ENCODE results near the gene RMI1.

RMI1 gene

GRCh38 chr9:83988411-83988810, 7.8 kb downstream of the RMI1 start:
- FAIRE-seq (no peak), DNase-seq (ENCODE audit: insufficient read length) (no peak)
- TF ChIP-seq TAF1 (IDR thresholded peaks at IDR 0.05; ENCODE audit: borderline replicate concordance, low read depth, low read length) (no peak), POLR2A (IDR thresholded peaks at IDR 0.05; ENCODE audit: low read depth, low read length) (no peak), POLR2AphosphoS5 (IDR thresholded peaks at IDR 0.05; ENCODE audit: low read depth, low read length) (no peak)

GRCh38 chr9:83991355-83991754, 10.8 kb downstream of the RMI1 start:
- DNase-seq (ENCODE audit: insufficient read length) (no peak), FAIRE-seq (no peak)
- TF ChIP-seq POLR2A (IDR thresholded peaks at IDR 0.05; ENCODE audit: low read depth, low read length) (no peak), TAF1 (IDR thresholded peaks at IDR 0.05; ENCODE audit: borderline replicate concordance, low read depth, low read length) (no peak), POLR2AphosphoS5 (IDR thresholded peaks at IDR 0.05; ENCODE audit: low read depth, low read length) (no peak)

- DNase-seq (ENCODE audit: insufficient read length) (no peak), FAIRE-seq (no peak)
- TF ChIP-seq POLR2A (IDR thresholded peaks at IDR 0.05; ENCODE audit: low read depth, low read length) (no peak), POLR2AphosphoS5 (IDR thresholded peaks at IDR 0.05; ENCODE audit: low read depth, low read length) (no peak), TAF1 (IDR thresholded peaks at IDR 0.05; ENCODE audit: borderline replicate concordance, low read depth, low read length) (no peak)
Measured at GRCh38 chr9:83992407-83992806, 11.8 kb downstream of the RMI1 start.

- no peak for DNase-seq (ENCODE audit: insufficient read length)
- TF ChIP-seq POLR2AphosphoS5 (IDR thresholded peaks at IDR 0.05; ENCODE audit: low read depth, low read length) (no peak), TAF1 (IDR thresholded peaks at IDR 0.05; ENCODE audit: borderline replicate concordance, low read depth, low read length) (no peak), POLR2A (IDR thresholded peaks at IDR 0.05; ENCODE audit: low read depth, low read length) (no peak)
- no peak for FAIRE-seq
Measured at GRCh38 chr9:83992901-83993300, 12.3 kb downstream of the RMI1 start.

- TF ChIP-seq TAF1 (IDR thresholded peaks at IDR 0.05; ENCODE audit: borderline replicate concordance, low read depth, low read length) (no peak), POLR2A (IDR thresholded peaks at IDR 0.05; ENCODE audit: low read depth, low read length) (no peak), POLR2AphosphoS5 (IDR thresholded peaks at IDR 0.05; ENCODE audit: low read depth, low read length) (no peak)
- no peak for FAIRE-seq
Measured at GRCh38 chr9:83996126-83996525, 15.5 kb downstream of the RMI1 start.

GRCh38 chr9:83999141-83999918, 18.7 kb downstream of the RMI1 start:
- DNase-seq (ENCODE audit: insufficient read length): no peak
- no peak for FAIRE-seq
- TF ChIP-seq TAF1 (IDR thresholded peaks at IDR 0.05; ENCODE audit: borderline replicate concordance, low read depth, low read length): no peak
- no peak for TF ChIP-seq POLR2AphosphoS5 (IDR thresholded peaks at IDR 0.05; ENCODE audit: low read depth, low read length)
- TF ChIP-seq POLR2A (IDR thresholded peaks at IDR 0.05; ENCODE audit: low read depth, low read length): no peak

More at GRCh38 chr9:83996126-83996525, 15.5 kb downstream of the RMI1 start:
- DNase-seq (ENCODE audit: insufficient read length): no peak

GRCh38 chr9:84000186-84000585, 19.6 kb downstream of the RMI1 start:
- no peak for DNase-seq (ENCODE audit: insufficient read length)
- TF ChIP-seq POLR2A (IDR thresholded peaks at IDR 0.05; ENCODE audit: low read depth, low read length) (no peak), POLR2AphosphoS5 (IDR thresholded peaks at IDR 0.05; ENCODE audit: low read depth, low read length) (no peak), TAF1 (IDR thresholded peaks at IDR 0.05; ENCODE audit: borderline replicate concordance, low read depth, low read length) (no peak)
- FAIRE-seq: no peak

GRCh38 chr9:84001621-84002020, 21.0 kb downstream of the RMI1 start:
- TF ChIP-seq POLR2AphosphoS5 (IDR thresholded peaks at IDR 0.05; ENCODE audit: low read depth, low read length) (no peak), TAF1 (IDR thresholded peaks at IDR 0.05; ENCODE audit: borderline replicate concordance, low read depth, low read length) (no peak), POLR2A (IDR thresholded peaks at IDR 0.05; ENCODE audit: low read depth, low read length) (no peak)
- FAIRE-seq (peak; percentile 51), DNase-seq (ENCODE audit: insufficient read length) (no peak)

- TF ChIP-seq POLR2A (IDR thresholded peaks at IDR 0.05; ENCODE audit: low read depth, low read length): no peak
- TF ChIP-seq POLR2AphosphoS5 (IDR thresholded peaks at IDR 0.05; ENCODE audit: low read depth, low read length): no peak
- no peak for TF ChIP-seq TAF1 (IDR thresholded peaks at IDR 0.05; ENCODE audit: borderline replicate concordance, low read depth, low read length)
- FAIRE-seq: no peak
- DNase-seq (ENCODE audit: insufficient read length): no peak
Measured at GRCh38 chr9:84002344-84002743, 21.7 kb downstream of the RMI1 start.

GRCh38 chr9:84003246-84003645, 22.6 kb downstream of the RMI1 start:
- no peak for FAIRE-seq
- DNase-seq (ENCODE audit: insufficient read length): no peak
- no peak for TF ChIP-seq POLR2AphosphoS5 (IDR thresholded peaks at IDR 0.05; ENCODE audit: low read depth, low read length)
- no peak for TF ChIP-seq POLR2A (IDR thresholded peaks at IDR 0.05; ENCODE audit: low read depth, low read length)
- no peak for TF ChIP-seq TAF1 (IDR thresholded peaks at IDR 0.05; ENCODE audit: borderline replicate concordance, low read depth, low read length)

- TF ChIP-seq TAF1 (IDR thresholded peaks at IDR 0.05; ENCODE audit: borderline replicate concordance, low read depth, low read length) (no peak), POLR2AphosphoS5 (IDR thresholded peaks at IDR 0.05; ENCODE audit: low read depth, low read length) (no peak), POLR2A (IDR thresholded peaks at IDR 0.05; ENCODE audit: low read depth, low read length) (no peak)
- FAIRE-seq (no peak), DNase-seq (ENCODE audit: insufficient read length) (no peak)
Measured at GRCh38 chr9:84007662-84008061, 27.1 kb downstream of the RMI1 start.

GRCh38 chr9:84024041-84024575, 43.5 kb downstream of the RMI1 start:
- FAIRE-seq (no peak), DNase-seq (ENCODE audit: insufficient read length) (no peak)
- TF ChIP-seq POLR2A (IDR thresholded peaks at IDR 0.05; ENCODE audit: low read depth, low read length) (no peak), TAF1 (IDR thresholded peaks at IDR 0.05; ENCODE audit: borderline replicate concordance, low read depth, low read length) (no peak), POLR2AphosphoS5 (IDR thresholded peaks at IDR 0.05; ENCODE audit: low read depth, low read length) (no peak)
